ENCODE results near the gene ZFYVE28. TPM values are rescaled to one million over a fixed set of nuclear protein-coding genes. Genes with fewer than 3 reads are reported as not detected.

Gene ZFYVE28
- total and polyA plus RNA-seq, 2 donors (not counting 1 experiment from before 2014, with no cell fraction given), result 5.8 to 12.1 TPM

DNA sequence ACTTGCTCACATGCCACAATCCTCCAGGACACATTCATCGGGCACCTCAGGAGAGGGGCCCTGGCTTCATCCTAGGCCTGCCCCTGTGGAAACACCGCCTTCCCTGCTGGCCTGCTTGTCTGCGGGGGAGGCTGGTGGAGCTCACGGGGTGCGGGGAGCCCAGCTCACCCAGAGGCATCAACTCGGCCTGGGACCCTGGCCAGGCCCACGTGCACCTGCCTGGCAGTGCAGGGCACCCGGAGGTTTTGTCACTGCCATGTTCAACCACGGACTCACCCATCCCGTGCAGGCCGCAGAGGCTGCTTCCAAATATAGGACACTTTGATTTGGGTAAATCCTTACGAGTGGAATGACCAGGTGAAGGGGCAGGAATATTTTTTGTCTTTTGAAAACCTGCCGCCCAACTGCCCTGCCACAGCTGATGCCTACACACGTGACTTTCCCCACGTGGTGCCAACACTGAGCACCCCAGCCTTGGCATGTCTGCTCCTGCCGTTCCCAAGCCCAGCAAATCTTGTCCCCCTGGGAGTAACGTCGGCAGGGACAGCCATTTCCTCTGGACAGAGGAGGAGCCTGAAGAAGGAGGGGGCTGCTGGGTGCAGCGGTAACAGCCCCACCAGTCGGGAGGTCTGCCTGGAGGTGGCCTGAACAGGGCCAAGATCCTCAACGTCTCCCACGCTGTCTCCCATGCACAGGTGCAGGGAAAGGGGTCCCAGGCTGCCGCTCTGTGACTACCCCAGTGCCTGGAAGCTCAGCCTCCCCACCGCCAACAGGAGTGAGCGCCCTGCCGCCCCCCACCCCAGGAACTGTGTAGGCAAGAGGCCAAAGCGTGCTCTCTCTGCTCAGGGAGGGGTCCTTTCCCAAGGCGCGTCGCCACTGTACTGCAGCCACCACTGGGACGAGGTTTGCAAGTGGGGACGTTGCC, 165.0 kb downstream of the ZFYVE28 start:
- Mint-ChIP-seq H3K4me3 (no peak overlapping the region), H3K4me1 (peaks cover 13% of the 10 kb centered on the region), H3K27ac (no peak overlapping the region), H3K27me3 (no peaks in the 10 kb centered on the region), H3K9me3 (ENCODE audit: insufficient read depth) (no peaks in the 10 kb centered on the region)
- peaks cover 0 to 64% of the 10 kb centered on the region in 2 experiments for H3K36me3 ChIP-seq (replicated peaks in 1 of 2; ENCODE audit: control extremely low read depth in 1 of 2, control insufficient read depth in 1 of 2, extremely low read depth in 1 of 2, insufficient read depth in 2 of 2, low read length in 1 of 2)
- WGBS (ENCODE audit: insufficient coverage), result 96% methylated on average over 32 of the region's 32 CpGs
- H3K4me3 ChIP-seq (ENCODE audit: control extremely low read depth in 1 of 5, extremely low read depth in 1 of 5, insufficient read depth in 1 of 5, low read depth in 2 of 5, low read length in 4 of 5), result no peak overlapping the region
- H3K27me3 ChIP-seq (replicated peaks in 1 of 4; ENCODE audit: control extremely low read depth in 1 of 4, control insufficient read depth in 3 of 4, insufficient read depth in 4 of 4, low read length in 3 of 4), result no peaks in the 10 kb centered on the region
- no peak for TF ChIP-seq EZH2 (IDR thresholded peaks at IDR 0.05; ENCODE audit: borderline replicate concordance, insufficient read depth, low read depth, low read length, poor library complexity, severe bottlenecking)
- TF ChIP-seq, protein P1, sequence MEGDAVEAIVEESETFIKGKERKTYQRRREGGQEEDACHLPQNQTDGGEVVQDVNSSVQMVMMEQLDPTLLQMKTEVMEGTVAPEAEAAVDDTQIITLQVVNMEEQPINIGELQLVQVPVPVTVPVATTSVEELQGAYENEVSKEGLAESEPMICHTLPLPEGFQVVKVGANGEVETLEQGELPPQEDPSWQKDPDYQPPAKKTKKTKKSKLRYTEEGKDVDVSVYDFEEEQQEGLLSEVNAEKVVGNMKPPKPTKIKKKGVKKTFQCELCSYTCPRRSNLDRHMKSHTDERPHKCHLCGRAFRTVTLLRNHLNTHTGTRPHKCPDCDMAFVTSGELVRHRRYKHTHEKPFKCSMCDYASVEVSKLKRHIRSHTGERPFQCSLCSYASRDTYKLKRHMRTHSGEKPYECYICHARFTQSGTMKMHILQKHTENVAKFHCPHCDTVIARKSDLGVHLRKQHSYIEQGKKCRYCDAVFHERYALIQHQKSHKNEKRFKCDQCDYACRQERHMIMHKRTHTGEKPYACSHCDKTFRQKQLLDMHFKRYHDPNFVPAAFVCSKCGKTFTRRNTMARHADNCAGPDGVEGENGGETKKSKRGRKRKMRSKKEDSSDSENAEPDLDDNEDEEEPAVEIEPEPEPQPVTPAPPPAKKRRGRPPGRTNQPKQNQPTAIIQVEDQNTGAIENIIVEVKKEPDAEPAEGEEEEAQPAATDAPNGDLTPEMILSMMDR (IDR thresholded peaks at IDR 0.05), result no peak
- peaks cover 79% of the 10 kb centered on the region for H4K20me1 ChIP-seq (ENCODE audit: control insufficient read depth, insufficient read depth, low read length, poor library complexity, severe bottlenecking)
- H3K79me2 ChIP-seq (ENCODE audit: control insufficient read depth, insufficient read depth, low read length), result peaks cover 27% of the 10 kb centered on the region
- no peak overlapping the region for H3K4me2 ChIP-seq (replicated peaks; ENCODE audit: low read depth, low read length, poor library complexity, severe bottlenecking)
- DNase-seq (no peak), ATAC-seq (ENCODE audit: low read depth) (no peak)
- POLR2A ChIA-PET, result no interaction called here
- no peaks in the 10 kb centered on the region for H3K9me3 ChIP-seq (ENCODE audit: control extremely low read depth in 1 of 3, control insufficient read depth in 2 of 3, insufficient read depth in 1 of 3, low read length in 2 of 3)
- no peak overlapping the region for H3K9ac ChIP-seq (ENCODE audit: low read length)
- CTCF ChIA-PET, result no interaction called here
- H3K27ac ChIP-seq (ENCODE audit: low read length in 2 of 2), result no peak overlapping the region
- H3K4me1 ChIP-seq (ENCODE audit: control insufficient read depth in 2 of 2, insufficient read depth in 2 of 2, low read length in 2 of 2), result peaks cover 0 to 2% of the 10 kb centered on the region in 2 donors
- intact Hi-C loops (cut with micrococcal nuclease), result no loop called here
- H2AFZ ChIP-seq (ENCODE audit: insufficient read depth, low read depth, low read length, poor library complexity, severe bottlenecking), result no peak overlapping the region

DNA sequence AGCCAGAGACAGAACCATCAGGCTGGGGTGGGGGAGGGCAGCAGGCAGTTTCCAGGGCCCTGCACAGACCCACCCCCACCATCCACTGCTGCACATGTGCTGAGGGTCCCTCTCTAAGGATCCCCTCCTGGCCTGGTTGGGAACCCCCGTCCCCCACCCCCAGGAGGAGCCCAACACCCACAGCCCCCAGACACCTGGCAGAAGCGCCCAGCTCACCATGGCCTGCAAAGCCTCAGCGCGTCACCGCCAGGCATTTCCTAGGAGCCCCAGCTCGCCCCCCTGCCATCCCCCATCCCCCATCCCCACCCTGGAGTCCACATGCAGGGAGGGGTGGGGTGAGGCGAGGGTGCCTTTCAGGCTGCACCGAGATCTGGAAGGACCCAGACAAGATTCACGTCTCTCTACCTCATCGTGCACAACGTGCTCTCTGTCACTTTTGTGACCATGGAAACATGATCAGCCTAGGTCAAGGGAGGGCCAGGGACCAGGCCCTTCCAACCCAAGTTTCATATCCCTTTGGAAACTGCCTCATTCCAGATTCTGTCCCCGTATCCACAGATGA, 165.8 kb downstream of the ZFYVE28 start:
- H3K27ac Mint-ChIP-seq, result no peak overlapping the region
- H3K9ac ChIP-seq (ENCODE audit: low read length), result no peak overlapping the region
- peaks cover 20% of the 10 kb centered on the region for H3K79me2 ChIP-seq (ENCODE audit: control insufficient read depth, insufficient read depth, low read length)
- H3K9me3 ChIP-seq (ENCODE audit: control extremely low read depth in 1 of 3, control insufficient read depth in 2 of 3, insufficient read depth in 1 of 3, low read length in 2 of 3), result no peaks in the 10 kb centered on the region
- no peaks in the 10 kb centered on the region for H3K27me3 Mint-ChIP-seq
- ATAC-seq (ENCODE audit: low read depth) (no peak), DNase-seq (no peak)
- intact Hi-C loops (cut with micrococcal nuclease), result no loop called here
- WGBS (ENCODE audit: insufficient coverage), result 91% methylated on average over 6 of the region's 12 CpGs
- H3K27ac ChIP-seq (ENCODE audit: low read length in 2 of 2), result no peak overlapping the region
- peaks cover 8% of the 10 kb centered on the region for H3K4me1 Mint-ChIP-seq
- TF ChIP-seq EZH2 (IDR thresholded peaks at IDR 0.05; ENCODE audit: borderline replicate concordance, insufficient read depth, low read depth, low read length, poor library complexity, severe bottlenecking), result no peak
- TF ChIP-seq, protein P1 (IDR thresholded peaks at IDR 0.05), result no peak
- POLR2A ChIA-PET, result no interaction called here
- H2AFZ ChIP-seq (ENCODE audit: insufficient read depth, low read depth, low read length, poor library complexity, severe bottlenecking), result no peak overlapping the region
- H3K4me1 ChIP-seq (ENCODE audit: control insufficient read depth in 2 of 2, insufficient read depth in 2 of 2, low read length in 2 of 2), result no peaks in the 10 kb centered on the region
- H4K20me1 ChIP-seq (ENCODE audit: control insufficient read depth, insufficient read depth, low read length, poor library complexity, severe bottlenecking), result peaks cover 71% of the 10 kb centered on the region
- CTCF ChIA-PET, result no interaction called here
- H3K36me3 ChIP-seq (replicated peaks in 1 of 2; ENCODE audit: control extremely low read depth in 1 of 2, control insufficient read depth in 1 of 2, extremely low read depth in 1 of 2, insufficient read depth in 2 of 2, low read length in 1 of 2), result peaks cover 0 to 67% of the 10 kb centered on the region in 2 experiments
- no peak overlapping the region for H3K4me3 ChIP-seq (ENCODE audit: control extremely low read depth in 1 of 5, extremely low read depth in 1 of 5, insufficient read depth in 1 of 5, low read depth in 2 of 5, low read length in 4 of 5)
- no peaks in the 10 kb centered on the region for H3K27me3 ChIP-seq (replicated peaks in 1 of 4; ENCODE audit: control extremely low read depth in 1 of 4, control insufficient read depth in 3 of 4, insufficient read depth in 4 of 4, low read length in 3 of 4)
- no peak overlapping the region for H3K4me2 ChIP-seq (replicated peaks; ENCODE audit: low read depth, low read length, poor library complexity, severe bottlenecking)
- no peaks in the 10 kb centered on the region for H3K9me3 Mint-ChIP-seq (ENCODE audit: insufficient read depth)
- H3K4me3 Mint-ChIP-seq, result no peak overlapping the region

All from B cell (primary cell).